CD4-positive, alpha-beta T cell treated with Interleukin-17A for 4 hours (primary cell): ENCODE measurements around the gene PLBD2.

Experiments
- DNase-seq: peaks from one replicate; pipeline ENCODE4 v3.0.0-alpha.2; 2020; ENCODE audit warnings: mixed read lengths

The PLBD2 gene

DNA sequence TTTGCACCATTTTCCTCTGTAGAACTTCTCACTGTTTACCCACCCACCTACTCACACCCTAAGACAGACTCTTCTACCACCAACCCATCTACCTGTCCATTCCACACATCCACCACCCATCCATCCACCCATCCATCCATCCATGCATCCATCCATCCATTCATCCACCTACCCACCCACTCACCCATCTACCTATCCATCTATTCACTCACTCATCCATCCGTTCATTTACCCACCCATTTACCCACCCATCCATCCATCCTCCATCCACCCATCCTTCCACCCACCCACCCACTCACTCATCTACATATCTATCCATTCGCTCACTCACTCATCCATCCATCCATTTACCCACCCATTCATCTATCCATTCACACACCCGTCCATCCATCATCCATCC lies 15.1 kb downstream of the PLBD2 start:
- DNase-seq: no peak

DNA sequence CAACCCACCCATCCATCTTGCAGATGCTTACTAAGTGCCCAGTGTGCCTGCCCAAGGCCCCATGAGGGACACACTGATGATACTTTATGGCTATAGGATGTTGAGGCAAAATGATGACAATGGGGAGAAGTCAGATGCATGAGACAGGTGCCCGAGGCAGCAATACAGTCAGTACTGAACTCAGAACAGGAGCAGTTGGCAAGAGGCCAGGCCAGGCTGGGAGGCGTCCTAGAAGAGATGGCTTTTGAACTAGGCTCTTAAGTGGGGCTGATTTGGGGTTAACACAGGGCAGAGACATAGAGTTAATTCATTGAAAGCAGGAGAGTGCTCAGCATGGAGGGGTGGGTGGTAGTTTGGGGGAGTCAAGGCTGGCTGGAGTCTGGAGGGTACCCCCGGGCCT lies 15.6 kb downstream of the PLBD2 start:
- DNase-seq: no peak

DNA sequence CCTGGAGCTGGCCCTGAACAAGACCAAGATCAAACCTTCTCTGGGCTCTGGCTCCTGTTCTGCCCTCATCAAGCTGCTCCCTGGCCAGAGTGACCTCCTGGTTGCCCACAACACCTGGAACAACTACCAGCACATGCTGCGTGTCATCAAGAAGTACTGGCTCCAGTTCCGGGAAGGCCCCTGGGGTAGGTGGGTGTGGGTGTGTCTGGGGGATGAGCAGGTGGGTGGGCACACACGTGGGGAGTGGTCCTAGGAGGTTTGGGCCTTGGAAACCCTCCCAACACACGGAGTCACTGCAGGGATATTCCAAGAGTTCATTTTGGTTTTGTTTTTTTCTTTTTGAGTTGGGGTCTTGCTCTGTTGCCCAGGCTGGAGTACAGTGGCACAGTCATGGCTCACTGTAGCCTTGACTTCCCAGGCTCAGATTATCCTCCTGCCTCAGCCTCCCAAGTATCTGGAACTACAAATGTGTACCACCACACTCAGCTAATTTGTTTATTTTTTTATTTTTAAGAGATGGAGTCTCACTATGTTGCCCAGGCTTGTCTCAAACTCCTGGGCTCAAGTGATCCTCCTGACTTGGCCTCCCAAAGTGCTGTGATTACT lies 16.5 kb downstream of the PLBD2 start:
- DNase-seq: no peak

DNA sequence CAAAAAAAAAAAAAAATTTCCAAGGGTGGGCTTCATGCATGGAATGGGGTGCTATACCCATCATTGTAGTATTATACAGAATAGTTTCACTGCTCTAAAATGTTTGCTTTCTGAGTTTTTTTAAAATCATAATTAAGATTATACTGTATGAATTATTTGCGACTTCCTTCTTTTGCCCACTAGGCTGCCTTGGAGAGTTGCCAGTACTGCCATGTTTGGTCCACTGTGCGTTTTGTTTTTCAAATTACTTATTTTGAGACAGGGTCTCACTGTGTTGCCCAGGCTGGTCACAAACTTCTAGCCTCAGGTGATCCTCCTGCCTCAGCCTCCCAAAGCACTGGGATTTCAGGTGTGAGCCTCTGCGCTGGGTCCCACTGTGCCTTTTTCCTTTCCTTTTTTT lies 19.9 kb downstream of the PLBD2 start:
- no peak for DNase-seq

DNA sequence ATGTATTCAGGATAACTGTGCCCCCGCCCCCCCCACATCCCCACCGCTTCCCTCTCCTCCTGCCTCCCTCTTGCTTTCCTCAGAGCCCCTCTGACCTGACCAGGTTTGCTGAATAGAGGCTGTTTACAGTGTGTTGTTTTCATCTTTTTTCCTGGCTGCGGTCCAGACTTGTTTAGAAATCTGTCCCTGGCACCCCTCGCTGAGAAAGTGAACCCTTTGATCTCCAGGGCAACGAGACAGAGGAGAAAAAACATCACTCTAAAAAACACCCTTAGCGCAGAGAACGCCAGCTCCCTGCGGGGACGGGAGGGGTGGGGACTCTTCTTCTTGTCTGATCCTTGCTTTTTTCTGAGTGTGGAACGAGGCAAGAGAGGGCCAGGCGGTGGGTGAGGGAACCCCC lies 22.8 kb downstream of the PLBD2 start:
- DNase-seq: no peak

DNA sequence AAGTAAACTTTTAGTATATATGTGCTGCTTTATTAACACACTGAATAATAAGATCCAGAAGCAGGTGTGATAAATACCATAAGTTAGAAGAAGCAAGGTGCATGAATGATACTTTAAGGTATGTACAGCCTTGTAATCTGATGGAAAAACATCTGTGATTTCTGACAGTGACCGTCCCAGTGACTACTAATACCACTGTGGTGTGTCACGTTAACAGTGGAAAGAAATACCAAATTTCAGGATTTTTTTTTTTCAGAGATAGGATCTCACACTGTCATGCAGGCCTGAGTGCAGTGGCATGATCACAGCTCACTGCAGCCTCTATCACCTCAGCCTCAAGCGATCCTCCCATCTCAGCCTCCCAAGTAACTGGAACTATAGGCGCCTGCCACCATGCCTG lies 23.8 kb downstream of the PLBD2 start:
- DNase-seq: no peak

DNA sequence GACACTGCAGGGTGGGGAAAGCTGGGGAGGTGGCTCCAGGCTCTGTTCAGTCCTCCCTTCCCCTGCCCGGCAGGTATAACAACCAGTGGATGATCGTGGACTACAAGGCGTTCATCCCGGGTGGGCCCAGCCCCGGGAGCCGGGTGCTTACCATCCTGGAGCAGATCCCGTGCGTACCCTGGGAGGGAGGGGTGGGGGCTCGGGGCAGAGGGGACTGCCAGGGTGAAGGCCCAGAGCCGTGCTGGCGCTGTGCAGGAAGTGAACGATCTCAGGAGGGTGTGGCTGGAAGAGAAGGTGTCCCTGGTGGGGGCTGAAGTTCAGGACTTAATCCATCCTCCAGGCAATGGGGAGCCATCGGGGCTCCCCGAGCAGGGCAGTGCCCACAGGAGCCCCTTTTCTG lies 26.4 kb downstream of the PLBD2 start:
- DNase-seq: no peak

DNA sequence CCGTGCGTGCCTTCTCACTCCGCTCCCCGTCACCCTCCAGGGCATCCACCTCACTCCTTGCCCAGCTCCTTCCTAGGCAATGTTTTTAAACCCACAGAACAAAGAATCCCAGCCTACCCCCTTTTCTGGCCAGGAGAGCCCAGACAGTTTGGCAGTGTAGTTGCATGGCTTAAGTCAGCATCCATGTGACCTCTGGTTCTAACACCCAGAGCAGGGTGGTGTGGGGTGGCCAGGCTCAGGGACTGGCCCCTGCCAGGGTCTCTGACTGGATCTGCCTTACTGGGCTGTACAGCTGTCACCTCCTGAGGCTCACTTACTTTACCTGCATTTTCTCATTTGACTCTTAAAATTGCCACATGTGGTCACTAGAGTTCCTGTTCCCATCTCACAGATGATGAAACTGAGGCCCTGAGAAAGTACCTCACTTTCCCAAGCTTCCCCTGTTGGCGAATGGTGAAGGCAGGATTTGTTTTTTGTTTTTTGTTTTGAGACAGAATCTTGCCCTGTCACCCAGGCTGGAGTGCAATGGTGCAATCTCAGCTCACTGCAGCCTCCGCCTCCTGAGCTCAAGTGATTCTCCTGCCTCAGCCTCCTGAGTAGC lies 27.0 kb downstream of the PLBD2 start:
- no peak for DNase-seq

DNA sequence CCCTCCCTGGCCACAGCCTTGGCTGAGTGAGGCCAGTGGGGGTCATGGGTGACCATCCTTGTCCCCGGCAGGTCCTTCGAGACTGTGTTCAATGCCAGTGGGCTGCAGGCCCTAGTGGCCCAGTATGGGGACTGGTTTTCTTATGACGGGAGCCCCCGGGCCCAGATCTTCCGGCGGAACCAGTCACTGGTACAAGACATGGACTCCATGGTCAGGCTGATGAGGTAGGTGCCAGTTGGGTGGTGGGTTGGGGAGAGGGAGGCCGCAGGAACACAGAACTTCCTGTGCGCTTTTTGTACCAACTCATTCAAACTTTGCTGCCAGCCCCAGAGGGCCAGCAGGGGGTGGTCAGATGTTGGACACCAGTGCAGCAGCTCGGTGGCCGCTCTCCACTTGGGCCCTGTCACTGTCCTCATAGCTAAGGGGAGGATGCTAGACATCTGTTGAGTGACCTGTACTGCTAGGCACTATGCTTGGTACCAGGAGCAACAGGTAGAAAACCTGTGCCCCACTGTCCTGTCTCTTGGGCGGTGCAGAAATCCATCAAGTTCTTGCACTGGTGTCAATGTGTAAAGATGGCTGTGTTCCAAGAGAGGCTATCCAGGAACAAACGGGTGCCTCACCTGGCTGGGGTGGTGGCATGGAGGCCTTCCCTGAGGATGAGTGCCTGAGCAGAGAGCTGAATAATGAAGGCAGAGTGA lies 28.6 kb downstream of the PLBD2 start:
- no peak for DNase-seq

DNA sequence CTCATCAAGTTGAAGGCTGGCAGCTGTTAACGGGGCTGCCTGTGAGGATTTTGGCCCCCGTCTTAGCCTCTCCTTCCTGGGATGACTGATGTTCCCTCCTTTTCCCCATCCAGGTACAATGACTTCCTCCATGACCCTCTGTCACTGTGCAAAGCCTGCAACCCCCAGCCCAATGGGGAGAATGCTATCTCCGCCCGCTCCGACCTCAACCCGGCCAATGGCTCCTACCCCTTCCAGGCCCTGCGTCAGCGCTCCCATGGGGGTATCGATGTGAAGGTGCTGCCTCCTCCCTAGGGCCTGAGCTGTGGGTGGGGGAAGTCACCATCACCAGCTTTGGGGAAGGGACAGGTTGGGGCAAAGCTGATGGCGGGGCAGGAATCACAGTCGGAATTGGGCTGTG lies 29.2 kb downstream of the PLBD2 start:
- no peak for DNase-seq

DNA sequence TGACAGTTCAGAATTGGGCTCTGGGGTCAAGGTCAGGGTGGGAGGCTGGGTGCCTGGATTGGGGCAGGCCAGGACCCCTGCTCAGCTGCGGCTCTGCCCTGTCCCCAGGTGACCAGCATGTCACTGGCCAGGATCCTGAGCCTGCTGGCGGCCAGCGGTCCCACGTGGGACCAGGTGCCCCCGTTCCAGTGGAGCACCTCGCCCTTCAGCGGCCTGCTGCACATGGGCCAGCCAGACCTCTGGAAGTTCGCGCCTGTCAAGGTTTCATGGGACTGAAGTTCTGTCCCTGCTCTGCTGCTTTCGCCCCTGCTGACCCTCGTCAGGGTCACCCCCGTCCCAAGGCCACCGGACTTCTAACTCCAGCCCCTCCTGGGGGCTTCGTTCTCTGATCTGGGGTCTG lies 30.0 kb downstream of the PLBD2 start:
- no peak for DNase-seq

DNA sequence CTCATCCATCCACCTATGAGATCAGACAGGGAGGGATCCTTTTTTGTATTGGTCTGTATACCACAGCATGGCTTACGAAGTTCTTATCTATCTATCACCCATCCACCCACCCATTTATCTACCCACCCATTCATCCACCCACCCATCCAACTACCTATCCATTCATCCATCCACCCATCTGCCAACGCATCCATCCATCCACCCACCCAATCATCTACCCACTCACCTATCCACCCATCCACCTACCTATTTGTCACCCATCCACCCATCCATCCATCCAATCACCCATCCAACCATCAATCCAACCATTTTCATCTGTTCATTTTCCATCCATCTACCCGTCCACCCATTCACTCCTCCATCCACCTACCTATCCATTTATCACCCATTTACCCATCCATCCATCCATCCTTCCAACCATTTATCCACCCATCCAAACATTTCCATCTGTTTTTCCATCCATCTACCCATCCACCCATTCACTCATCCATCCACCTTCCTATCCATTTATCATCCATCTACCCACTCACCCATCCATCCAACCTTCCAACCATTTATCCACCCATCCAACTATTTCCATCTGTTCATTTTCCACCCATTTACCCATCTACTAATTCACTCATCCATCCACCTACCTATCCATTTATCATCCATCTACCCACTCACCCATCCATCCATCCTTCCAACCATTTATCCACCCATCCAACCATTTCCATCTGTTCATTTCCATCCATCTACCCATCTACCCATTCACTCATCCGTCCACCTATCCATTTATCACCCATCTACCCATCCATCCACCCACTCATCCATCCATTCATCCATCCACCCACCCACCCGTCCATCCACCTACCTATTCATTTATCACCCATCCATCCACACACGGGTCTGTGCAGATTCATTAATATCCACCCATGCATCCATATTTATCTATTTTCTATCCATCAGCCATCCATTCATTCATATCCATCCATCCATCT lies 32.0 kb downstream of the PLBD2 start:
- DNase-seq: no peak

DNA sequence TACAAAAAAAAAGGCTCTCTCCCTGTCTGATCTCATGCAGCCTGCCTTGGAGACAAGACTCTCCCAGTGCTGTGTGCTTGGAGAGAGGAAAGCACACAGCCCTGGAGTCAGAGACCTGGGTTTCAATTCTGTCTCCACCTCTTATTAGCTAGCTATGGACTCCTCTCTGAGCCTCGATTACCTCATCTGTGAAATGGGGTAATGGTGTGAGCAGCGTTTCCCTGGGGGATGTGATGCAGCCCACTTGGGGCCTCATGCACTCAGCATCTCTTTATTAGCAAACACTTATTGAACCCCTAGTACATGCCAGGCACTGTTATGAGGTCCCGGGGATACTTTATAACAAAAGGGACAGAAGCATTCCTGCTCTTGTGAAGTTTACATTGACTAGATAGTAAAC lies 32.8 kb downstream of the PLBD2 start:
- no peak for DNase-seq

DNA sequence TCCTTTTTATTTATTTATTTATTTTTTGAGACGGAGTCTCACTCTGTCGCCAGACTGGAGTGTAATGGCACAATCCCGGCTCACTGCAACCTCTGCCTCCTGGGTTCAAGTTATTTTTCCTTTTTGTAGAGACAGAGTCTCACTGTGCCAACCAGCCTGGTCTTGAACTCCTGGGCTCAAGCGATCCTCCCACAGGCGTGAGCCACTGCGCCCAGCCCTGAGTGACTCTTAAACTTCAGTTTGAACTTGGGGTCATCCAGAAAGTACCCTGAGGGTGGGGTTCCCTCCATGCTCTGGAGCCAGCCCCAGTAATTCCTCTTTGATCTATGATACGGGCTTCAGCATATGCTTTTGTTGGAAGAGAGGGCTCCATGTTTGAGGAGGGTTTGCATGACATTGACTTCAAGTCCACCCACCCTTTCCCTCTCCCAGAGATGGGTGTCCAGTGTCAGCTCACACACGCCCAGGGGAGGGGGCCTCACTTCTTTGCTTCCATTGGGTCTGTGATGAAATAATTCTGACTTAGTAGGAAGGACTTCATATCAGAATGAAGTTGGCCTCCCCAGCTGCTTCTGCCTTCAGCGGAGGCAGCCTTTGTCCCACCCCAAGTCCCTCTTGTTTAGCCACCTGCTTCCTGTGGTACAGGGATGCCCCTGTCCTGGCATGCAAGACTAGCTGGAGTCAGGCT lies 33.4 kb downstream of the PLBD2 start:
- DNase-seq: no peak

DNA sequence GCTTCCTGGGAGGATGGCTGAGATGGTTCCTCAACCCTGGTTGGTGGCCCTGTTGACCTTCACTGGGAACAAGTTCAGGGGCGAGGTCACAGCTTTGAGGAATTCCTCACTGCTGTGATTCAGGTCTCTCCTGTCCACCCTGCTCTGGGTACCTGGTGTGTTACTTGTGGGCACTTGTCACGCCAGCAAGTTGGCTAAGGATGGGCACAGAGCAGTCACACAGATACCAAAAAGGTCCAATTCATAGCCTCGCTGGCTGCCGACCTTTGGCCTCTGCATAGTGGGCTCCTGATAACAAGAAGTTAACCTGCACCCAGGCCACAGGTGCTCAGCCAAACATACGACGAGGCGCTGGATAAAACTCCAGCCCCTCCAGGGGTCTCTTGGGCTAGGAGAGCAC lies 34.1 kb downstream of the PLBD2 start:
- no peak for DNase-seq

DNA sequence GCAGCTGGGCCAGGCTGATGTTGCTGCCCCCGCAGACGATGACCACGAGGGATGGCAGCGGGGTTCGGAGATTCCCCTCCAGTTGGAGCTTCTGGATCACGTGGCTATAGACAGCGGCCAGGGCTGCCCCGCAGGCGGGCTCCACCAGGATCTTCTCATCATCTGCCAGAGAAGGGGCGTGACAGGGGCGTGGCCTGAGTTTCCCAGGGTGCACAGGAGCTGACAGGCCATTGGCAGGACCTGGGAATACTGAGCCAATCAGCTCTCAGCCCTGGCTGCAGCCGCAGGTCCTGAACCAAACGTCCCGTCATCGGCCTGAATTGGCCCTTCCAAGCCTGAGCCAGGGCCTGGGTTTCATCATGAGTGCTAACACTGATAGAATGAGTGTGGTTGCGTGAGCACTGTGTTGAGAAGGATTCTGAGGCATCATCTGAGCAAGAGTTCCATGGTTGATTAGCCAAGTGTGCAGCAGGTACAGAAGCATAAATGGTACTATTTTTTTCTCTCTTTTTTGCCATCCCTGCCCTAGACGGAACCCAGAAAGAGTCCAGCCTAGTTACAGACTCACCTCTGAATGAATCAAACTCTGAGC lies 34.7 kb downstream of the PLBD2 start:
- no peak for DNase-seq

DNA sequence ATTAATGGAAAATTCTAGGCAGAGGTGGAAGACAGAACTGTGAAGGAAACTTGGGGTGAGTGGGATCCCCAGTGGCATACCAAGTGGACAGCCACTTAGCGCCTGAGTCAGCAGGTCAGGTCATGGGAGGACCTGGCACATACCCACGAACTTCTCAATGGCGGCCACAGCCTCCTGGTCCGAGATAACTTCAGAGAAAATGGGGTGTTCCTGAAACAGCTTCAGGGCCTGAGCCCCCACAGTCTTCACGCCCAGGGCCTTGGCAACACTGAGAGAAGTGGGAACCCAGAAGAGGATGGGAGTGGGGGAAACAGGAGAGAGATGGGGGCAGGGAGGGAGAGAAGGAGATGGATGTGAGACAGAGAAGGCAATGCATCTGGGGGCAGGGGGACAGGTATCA lies 35.4 kb downstream of the PLBD2 start:
- no peak for DNase-seq

DNA sequence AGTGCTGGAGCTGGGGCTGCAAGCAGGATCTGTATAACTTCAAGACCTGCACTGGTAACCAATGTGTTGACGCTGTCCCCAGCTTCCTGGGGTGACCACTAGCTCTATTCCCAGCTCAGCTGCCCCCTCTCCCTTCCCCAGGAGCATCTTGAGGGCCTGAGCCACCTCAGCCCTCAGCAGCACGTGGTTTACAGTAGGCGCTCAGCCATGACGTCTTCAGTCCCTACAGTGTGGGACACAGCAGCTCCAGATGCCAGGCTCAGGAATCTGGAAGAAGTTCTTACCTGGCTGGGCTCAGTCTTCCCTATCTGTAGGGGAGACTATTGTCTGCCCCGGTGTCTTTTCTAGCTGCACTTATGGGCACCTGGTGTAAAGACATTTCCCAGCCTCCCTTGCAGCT lies 36.7 kb downstream of the PLBD2 start:
- no peak for DNase-seq

DNA sequence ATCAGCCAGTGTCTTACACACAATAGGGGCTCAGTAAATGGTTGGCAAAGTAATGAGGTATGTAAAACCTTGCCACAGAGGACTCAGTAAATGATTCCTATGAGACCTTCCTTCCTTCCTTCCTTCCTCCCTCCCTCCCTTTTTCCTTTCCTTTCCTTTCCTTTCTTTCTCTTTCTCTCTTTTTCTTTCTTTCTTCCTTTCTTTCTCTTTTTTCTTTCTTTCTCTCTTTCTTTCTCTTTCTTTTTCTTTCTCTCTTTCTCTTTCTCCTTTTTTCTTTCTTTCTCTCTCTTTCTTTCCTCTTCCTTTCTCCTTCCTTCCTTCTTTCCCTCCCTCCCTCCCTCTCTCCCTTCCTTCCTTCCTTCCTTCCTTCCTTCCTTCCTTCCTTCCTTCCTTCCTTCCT lies 37.8 kb downstream of the PLBD2 start:
- DNase-seq: no peak

DNA sequence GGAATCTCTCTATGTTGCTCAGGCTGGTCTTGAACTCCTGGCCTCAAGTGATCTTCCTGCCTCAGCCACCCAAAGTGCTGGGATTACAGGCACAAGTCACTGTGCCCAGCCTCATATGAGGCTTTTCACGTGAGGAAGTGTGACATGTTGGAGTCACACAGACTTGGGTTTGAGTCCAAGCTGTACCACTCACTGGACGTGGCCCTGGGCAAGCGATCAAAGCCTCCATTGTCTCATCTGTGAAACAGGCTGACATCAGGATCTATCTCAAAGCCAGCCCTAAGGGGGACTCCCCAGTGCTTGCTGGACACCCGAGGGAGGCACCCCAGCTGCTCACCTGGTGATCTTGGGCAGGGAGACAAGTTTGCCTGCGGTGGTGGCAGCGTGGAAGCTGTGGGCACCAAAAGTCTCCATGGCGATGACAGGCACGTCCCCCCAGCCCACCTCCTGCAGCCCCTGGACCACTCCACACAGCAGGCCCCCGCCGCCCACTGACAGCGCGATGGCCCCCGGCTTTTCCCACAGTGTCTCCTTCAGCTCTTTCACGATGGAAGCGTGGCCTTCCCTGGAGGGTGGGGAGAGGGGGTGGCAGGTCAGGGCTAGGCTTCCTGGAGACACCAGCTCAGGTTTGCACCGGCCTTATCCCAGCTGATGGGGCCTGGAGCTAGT lies 38.6 kb downstream of the PLBD2 start:
- no peak for DNase-seq

DNA sequence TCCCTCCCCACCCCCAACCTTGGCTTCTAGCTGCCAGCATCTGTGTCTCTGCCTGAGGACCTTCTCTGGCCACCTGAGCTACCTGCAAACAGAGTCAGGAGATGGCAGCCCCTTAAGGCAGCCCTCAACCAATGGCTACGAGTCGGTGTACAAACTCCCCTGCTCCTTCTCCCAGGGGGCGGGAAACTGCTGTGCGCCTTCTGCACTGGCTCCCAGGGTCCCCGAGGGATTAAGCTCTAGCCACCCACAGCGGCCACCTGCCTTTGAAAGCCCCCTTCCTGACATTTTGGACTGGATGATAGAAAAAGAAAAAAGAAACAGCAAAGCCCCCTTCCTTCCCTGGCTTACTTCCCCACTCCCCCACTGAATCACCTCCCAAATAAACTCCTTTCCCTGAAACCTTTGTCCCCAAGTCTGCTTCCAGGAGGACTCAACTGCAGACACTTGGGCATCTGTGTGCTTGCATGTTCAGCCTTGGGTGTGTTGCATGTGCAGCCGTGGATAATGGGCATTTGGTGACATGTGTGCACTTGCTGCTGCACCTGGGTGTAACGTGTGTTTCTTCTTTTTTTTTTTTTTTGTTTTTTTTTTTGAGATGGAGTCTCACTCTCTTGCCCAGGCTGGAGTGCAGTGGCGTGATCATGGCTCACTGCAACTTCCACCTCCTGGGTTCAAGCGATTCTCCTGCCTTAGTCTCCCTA lies 39.3 kb downstream of the PLBD2 start:
- no peak for DNase-seq
